ENCODE results near the gene TSHZ1.

The TSHZ1 gene

DNA sequence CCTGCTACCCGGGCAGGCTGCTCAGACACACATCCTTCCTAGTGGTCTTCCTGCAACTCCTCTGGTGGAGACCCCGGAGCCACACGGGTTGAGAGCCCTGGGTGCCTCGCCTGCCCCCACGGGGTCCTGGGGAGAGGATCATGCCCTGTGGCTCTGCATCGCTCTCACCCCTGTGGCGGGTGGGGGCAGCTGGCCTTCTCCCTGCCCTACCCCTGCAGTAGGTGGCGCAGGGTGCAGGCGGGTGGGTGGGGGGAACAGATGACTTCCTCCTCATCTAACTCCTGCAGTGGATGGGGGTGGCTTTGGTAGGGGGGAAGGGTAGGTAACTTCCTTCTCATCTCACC lies 38.5 kb downstream of the TSHZ1 start:
- no peaks in the 10 kb centered on the region for H3K4me1 ChIP-seq (ENCODE audit: control insufficient read depth, insufficient read depth, low read length)
- H3K9me3 ChIP-seq (ENCODE audit: control insufficient read depth, insufficient read depth, low read length): no peaks in the 10 kb centered on the region
- H3K36me3 ChIP-seq (ENCODE audit: control insufficient read depth, insufficient read depth, low read length): no peaks in the 10 kb centered on the region
- no peaks in the 10 kb centered on the region for H3K27me3 ChIP-seq (ENCODE audit: control insufficient read depth, insufficient read depth, low read length)
- H3K9ac ChIP-seq (ENCODE audit: low read depth, low read length): no peak overlapping the region
- no peak overlapping the region for H3K4me3 ChIP-seq (ENCODE audit: low read depth, low read length)

DNA sequence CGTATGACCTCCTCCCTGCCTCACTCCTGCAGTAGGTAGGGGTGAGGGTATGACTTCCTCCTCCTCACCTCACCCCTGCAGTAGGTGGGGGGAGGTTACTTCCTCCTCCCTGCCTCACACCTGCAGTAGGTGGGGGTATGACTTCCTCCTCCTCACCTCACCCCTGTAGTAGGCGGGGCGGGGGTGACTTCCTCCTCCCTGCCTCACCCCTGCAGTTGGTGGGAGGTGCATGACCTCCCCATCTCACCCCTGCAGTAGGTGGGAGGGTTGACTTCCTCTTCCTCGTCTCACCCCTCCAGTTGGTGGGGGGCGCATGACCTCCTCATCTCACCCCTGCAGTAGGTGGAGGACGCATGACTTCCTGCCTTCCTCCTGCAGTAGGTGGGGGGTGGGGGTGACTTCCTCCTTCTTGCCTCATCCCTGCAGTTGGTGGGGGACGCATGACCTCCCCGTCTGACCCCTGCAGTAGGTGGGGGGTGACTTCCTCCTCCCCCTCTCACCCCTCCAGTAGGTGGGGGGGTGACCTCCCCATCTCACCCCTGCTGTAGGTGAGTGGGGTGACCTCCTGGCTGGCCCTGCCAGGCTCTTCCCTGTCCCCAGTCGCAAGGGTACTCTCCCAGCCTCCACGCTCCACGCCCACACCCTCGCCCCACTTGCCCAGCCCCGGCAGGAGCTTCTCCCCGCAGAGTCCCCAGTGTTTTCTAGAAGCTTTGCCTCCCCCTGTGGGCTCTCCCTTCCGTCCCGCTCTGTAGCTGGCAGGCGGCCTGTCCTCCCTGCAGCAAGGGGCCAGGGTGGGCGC lies 39.3 kb downstream of the TSHZ1 start:
- H3K9me3 ChIP-seq (ENCODE audit: control insufficient read depth, insufficient read depth, low read length): no peaks in the 10 kb centered on the region
- H3K4me3 ChIP-seq (ENCODE audit: low read depth, low read length): no peak overlapping the region
- H3K4me1 ChIP-seq (ENCODE audit: control insufficient read depth, insufficient read depth, low read length): no peaks in the 10 kb centered on the region
- H3K9ac ChIP-seq (ENCODE audit: low read depth, low read length): no peak overlapping the region
- H3K36me3 ChIP-seq (ENCODE audit: control insufficient read depth, insufficient read depth, low read length): no peaks in the 10 kb centered on the region
- no peaks in the 10 kb centered on the region for H3K27me3 ChIP-seq (ENCODE audit: control insufficient read depth, insufficient read depth, low read length)

DNA sequence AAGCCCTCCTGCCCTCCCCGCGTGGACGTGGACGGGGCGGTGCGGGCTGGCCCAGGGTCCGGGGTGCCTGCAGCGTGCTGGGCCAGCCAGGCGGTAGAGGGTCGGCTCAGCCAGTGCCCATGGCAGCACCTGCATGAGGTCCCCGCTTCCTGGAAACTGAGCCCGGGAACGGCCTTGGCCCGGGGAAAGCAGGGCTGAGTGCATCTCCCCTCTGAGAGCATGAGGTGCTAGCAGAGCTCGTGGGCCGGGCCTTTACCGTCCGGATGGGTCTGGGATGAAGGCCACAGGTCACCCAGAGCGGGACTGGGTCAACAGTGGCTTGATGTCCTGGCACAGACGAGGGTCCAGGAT lies 39.8 kb downstream of the TSHZ1 start:
- H3K9me3 ChIP-seq (ENCODE audit: control insufficient read depth, insufficient read depth, low read length): no peaks in the 10 kb centered on the region
- no peaks in the 10 kb centered on the region for H3K27me3 ChIP-seq (ENCODE audit: control insufficient read depth, insufficient read depth, low read length)
- no peak overlapping the region for H3K4me3 ChIP-seq (ENCODE audit: low read depth, low read length)
- no peaks in the 10 kb centered on the region for H3K36me3 ChIP-seq (ENCODE audit: control insufficient read depth, insufficient read depth, low read length)
- H3K4me1 ChIP-seq (ENCODE audit: control insufficient read depth, insufficient read depth, low read length): no peaks in the 10 kb centered on the region
- no peak overlapping the region for H3K9ac ChIP-seq (ENCODE audit: low read depth, low read length)

DNA sequence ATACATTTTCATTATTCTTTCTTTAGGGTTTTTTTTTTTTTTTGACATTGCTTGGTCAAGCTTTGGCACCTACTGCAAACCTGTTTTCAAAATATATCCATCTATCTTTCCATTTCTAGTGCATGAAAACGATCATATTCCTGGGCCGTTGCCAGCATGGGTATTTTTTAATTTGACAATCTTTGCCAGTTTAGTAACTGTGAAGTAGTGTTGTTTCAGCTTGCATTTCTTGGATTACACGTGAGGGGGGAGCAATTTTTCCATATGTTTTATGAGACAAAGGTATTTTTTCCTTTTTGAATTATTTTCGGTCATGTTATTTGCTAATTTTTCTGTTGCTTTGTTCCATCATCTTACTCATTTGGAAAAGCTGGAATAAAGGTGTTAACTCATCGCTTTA lies 40.9 kb downstream of the TSHZ1 start:
- Histone ChIP-seq H3K27me3 (ENCODE audit: control insufficient read depth, insufficient read depth, low read length) (no peaks in the 10 kb centered on the region), H3K9ac (ENCODE audit: low read depth, low read length) (no peak overlapping the region), H3K4me1 (ENCODE audit: control insufficient read depth, insufficient read depth, low read length) (no peaks in the 10 kb centered on the region), H3K4me3 (ENCODE audit: low read depth, low read length) (no peak overlapping the region), H3K36me3 (ENCODE audit: control insufficient read depth, insufficient read depth, low read length) (no peaks in the 10 kb centered on the region), H3K9me3 (ENCODE audit: control insufficient read depth, insufficient read depth, low read length) (no peaks in the 10 kb centered on the region)

DNA sequence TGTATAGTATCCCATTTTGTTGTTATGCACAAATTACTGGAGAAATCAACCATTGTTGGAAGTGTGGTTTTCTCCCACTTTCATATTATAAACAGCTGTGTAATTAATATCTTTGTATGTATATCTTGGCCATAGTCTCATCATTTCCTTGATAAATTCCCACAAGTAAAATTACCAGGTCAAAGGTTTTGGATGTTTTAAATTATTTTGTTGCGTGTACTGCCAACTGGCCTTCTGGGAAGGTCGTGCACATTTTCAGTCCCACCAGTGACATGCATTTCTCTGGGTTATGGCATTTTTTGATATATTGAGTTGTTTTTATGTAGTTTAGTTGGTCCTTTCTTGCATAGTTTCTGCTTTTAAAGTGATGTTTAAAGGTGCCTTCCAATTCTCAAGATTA lies 41.5 kb downstream of the TSHZ1 start:
- no peak overlapping the region for H3K4me3 ChIP-seq (ENCODE audit: low read depth, low read length)
- H3K36me3 ChIP-seq (ENCODE audit: control insufficient read depth, insufficient read depth, low read length): no peaks in the 10 kb centered on the region
- no peaks in the 10 kb centered on the region for H3K27me3 ChIP-seq (ENCODE audit: control insufficient read depth, insufficient read depth, low read length)
- H3K4me1 ChIP-seq (ENCODE audit: control insufficient read depth, insufficient read depth, low read length): no peaks in the 10 kb centered on the region
- H3K9ac ChIP-seq (ENCODE audit: low read depth, low read length): no peak overlapping the region
- no peaks in the 10 kb centered on the region for H3K9me3 ChIP-seq (ENCODE audit: control insufficient read depth, insufficient read depth, low read length)

DNA sequence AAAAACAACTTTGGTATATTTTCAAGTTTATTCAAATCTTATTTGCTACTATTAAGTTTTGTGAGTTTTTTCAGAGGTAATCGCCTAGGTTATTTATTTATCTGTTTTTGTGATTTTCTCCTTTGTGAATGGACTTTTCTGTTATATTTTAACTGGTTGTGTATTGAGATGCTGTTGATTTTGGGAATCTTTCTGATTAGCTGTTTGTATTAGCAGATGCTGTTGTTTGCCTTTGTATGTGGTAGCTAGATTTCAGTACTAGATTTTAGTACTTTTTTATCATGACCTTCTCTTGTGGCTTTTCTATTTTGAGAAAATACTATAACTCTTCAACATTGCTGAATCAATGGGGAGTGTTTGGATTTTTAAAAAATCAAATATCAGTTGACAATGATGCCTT lies 42.4 kb downstream of the TSHZ1 start:
- H3K9ac ChIP-seq (ENCODE audit: low read depth, low read length): no peak overlapping the region
- no peaks in the 10 kb centered on the region for H3K36me3 ChIP-seq (ENCODE audit: control insufficient read depth, insufficient read depth, low read length)
- H3K9me3 ChIP-seq (ENCODE audit: control insufficient read depth, insufficient read depth, low read length): no peaks in the 10 kb centered on the region
- H3K27me3 ChIP-seq (ENCODE audit: control insufficient read depth, insufficient read depth, low read length): no peaks in the 10 kb centered on the region
- H3K4me3 ChIP-seq (ENCODE audit: low read depth, low read length): no peak overlapping the region
- no peaks in the 10 kb centered on the region for H3K4me1 ChIP-seq (ENCODE audit: control insufficient read depth, insufficient read depth, low read length)

DNA sequence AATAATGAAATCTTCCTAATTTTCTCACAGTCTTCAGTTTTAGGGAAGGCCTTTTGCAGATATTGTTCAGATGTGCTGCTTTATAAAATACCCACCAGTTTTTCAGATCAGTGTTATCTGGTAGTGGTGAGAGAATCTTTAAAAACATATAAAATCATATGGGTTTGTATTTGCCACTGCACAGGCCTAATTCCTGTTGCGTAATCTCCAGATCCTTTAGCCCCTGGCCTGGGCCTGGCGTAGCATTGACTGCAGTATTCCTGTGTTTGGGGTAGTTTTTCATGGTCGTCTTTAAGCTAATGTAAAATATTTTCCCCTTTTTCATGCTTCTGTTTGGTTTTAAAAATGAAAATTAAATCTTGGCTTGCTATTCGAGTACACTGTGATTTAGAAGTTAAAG lies 43.2 kb downstream of the TSHZ1 start:
- H3K9ac ChIP-seq (ENCODE audit: low read depth, low read length): no peak overlapping the region

DNA sequence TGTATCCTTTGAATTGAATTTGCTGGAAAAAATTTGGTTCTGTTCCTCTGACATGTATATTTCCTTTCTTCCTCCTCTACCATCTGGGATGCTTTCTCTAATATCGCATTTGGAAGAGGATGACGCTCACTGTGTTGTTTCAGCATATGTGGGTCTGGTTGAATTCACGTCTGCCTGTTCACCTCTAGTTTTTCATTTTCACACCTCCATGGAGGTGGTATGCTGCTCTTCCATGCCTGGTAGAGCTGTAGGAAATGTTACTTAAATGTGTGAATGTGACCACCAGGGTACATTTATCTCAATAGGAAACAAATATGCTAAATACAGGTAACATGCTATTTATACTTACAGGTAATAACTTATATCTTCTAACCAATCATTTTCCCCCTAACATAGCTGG lies 44.5 kb downstream of the TSHZ1 start:
- Histone ChIP-seq H3K9ac (ENCODE audit: low read depth, low read length) (no peak overlapping the region), H3K4me1 (ENCODE audit: control insufficient read depth, insufficient read depth, low read length) (no peaks in the 10 kb centered on the region), H3K4me3 (ENCODE audit: low read depth, low read length) (no peak overlapping the region)

More for the DNA sequence above, 43.2 kb downstream of the TSHZ1 start:
- Histone ChIP-seq H3K4me1 (ENCODE audit: control insufficient read depth, insufficient read depth, low read length) (no peaks in the 10 kb centered on the region), H3K27me3 (ENCODE audit: control insufficient read depth, insufficient read depth, low read length) (no peaks in the 10 kb centered on the region), H3K9me3 (ENCODE audit: control insufficient read depth, insufficient read depth, low read length) (no peaks in the 10 kb centered on the region), H3K4me3 (ENCODE audit: low read depth, low read length) (no peak overlapping the region), H3K36me3 (ENCODE audit: control insufficient read depth, insufficient read depth, low read length) (no peaks in the 10 kb centered on the region)

DNA sequence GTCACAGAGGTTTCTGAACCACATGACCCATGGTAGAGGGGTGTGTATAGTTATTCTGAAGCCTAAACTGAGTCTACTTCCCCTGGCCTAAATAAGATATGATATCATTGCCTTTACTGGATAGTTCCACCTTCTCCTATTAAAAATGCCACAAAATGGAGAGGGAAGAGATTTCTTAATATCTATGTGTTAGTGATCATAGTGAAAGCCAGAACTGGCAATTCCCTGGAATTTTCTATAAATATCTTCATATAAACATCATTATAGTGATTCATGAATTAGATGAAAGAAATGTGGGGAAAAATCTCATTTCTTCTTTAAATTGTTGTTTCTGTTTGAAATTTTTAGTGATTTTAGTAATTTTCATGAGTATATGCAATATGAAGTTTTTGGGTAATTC lies 45.8 kb downstream of the TSHZ1 start:
- Histone ChIP-seq H3K9ac (ENCODE audit: low read depth, low read length) (no peak overlapping the region), H3K4me3 (ENCODE audit: low read depth, low read length) (no peak overlapping the region), H3K9me3 (ENCODE audit: control insufficient read depth, insufficient read depth, low read length) (no peaks in the 10 kb centered on the region), H3K27me3 (ENCODE audit: control insufficient read depth, insufficient read depth, low read length) (no peaks in the 10 kb centered on the region), H3K4me1 (ENCODE audit: control insufficient read depth, insufficient read depth, low read length) (no peaks in the 10 kb centered on the region), H3K36me3 (ENCODE audit: control insufficient read depth, insufficient read depth, low read length) (no peaks in the 10 kb centered on the region)

More for the DNA sequence above, 44.5 kb downstream of the TSHZ1 start:
- no peaks in the 10 kb centered on the region for H3K36me3 ChIP-seq (ENCODE audit: control insufficient read depth, insufficient read depth, low read length)
- no peaks in the 10 kb centered on the region for H3K9me3 ChIP-seq (ENCODE audit: control insufficient read depth, insufficient read depth, low read length)
- no peaks in the 10 kb centered on the region for H3K27me3 ChIP-seq (ENCODE audit: control insufficient read depth, insufficient read depth, low read length)

DNA sequence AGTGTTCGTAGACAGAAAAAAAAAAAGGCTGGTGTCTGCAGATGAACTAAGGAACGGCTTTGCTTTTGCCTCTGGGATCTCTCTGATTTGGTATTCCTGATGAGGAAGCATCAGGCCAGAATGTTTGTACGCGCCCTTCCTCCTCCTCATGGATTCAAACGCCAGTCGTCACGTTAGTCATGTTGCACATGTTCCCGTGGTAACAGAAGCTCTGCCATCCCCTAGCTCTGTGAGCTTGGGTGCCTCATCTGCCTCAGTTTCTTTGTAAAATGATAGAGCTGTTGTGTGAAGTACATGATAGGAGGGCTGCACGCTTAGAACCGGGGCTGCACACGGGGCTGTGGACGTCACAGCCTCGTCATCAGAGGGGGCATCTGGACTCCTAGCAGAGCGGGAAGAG lies 47.0 kb downstream of the TSHZ1 start:
- no peak overlapping the region for H3K9ac ChIP-seq (ENCODE audit: low read depth, low read length)
- H3K4me1 ChIP-seq (ENCODE audit: control insufficient read depth, insufficient read depth, low read length): no peaks in the 10 kb centered on the region
- H3K9me3 ChIP-seq (ENCODE audit: control insufficient read depth, insufficient read depth, low read length): no peaks in the 10 kb centered on the region
- no peaks in the 10 kb centered on the region for H3K36me3 ChIP-seq (ENCODE audit: control insufficient read depth, insufficient read depth, low read length)
- H3K4me3 ChIP-seq (ENCODE audit: low read depth, low read length): no peak overlapping the region
- H3K27me3 ChIP-seq (ENCODE audit: control insufficient read depth, insufficient read depth, low read length): no peaks in the 10 kb centered on the region

DNA sequence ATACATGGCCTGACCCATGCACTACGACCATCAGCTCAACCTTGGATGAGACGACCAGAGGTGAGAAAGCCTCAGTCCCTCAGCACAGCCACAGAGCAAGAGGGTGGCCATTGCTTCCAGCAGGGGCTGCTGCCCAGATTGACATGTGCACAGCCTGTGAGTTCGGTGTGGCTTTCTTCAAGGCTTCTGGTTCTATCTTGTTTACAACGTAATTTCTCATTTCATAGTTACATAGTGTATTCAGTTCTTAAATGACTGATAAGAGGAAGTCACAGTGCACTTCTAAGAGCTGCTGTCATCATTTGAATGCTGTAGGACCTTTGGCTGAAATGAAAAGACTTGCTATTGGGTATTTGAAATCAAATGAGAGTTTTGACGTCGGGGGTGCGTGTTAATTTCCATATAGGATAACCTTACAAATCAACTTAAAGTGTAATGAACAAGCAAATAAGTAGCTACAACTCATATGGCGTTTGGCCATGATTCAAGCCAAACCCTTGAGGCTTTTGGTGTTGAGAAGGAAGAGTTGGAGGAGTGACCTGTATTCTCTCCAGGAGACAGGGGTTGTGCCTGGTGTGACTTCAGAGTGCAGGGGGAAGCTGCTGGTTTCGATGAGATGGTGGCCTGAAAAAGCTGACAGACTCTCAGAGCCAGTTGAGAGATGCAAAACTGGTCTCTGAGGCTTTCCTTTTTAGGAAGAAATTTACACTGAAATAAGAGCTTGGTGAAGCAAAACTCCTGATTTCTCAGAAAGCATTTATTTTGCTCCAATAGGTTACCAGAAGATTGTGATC lies 51.0 kb downstream of the TSHZ1 start:
- H3K27me3 ChIP-seq (ENCODE audit: control insufficient read depth, insufficient read depth, low read length): no peaks in the 10 kb centered on the region
- no peak overlapping the region for H3K9ac ChIP-seq (ENCODE audit: low read depth, low read length)
- no peaks in the 10 kb centered on the region for H3K4me1 ChIP-seq (ENCODE audit: control insufficient read depth, insufficient read depth, low read length)
- H3K4me3 ChIP-seq (ENCODE audit: low read depth, low read length): no peak overlapping the region
- no peaks in the 10 kb centered on the region for H3K36me3 ChIP-seq (ENCODE audit: control insufficient read depth, insufficient read depth, low read length)
- H3K9me3 ChIP-seq (ENCODE audit: control insufficient read depth, insufficient read depth, low read length): no peaks in the 10 kb centered on the region

DNA sequence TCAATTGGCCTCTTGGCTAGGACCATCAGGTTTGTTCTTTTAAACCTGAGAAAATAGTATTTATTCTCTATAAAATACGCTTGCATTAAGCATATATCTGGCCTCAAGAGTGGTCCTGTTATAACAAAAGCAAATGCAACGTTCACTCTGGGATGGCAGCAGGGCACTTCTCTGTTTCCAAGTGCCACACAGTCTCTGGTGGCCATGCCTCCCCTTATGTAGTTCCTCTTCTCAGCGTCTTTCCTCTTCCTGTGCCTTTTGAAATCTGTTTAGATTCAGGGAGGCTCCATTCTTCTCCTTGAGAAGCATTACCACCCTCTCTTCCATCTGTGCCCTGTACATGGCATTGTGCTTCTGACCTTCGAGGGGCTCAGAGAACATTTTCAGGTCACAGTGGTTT lies 51.9 kb downstream of the TSHZ1 start:
- Histone ChIP-seq H3K9me3 (ENCODE audit: control insufficient read depth, insufficient read depth, low read length) (no peaks in the 10 kb centered on the region), H3K9ac (ENCODE audit: low read depth, low read length) (no peak overlapping the region), H3K4me1 (ENCODE audit: control insufficient read depth, insufficient read depth, low read length) (no peaks in the 10 kb centered on the region), H3K27me3 (ENCODE audit: control insufficient read depth, insufficient read depth, low read length) (no peaks in the 10 kb centered on the region), H3K36me3 (ENCODE audit: control insufficient read depth, insufficient read depth, low read length) (no peaks in the 10 kb centered on the region), H3K4me3 (ENCODE audit: low read depth, low read length) (no peak overlapping the region)

Measured in iPS-15b (cell line).